PFSK-1 (cell line): Measurements from ENCODE around the gene VASH2.

ENCODE experiments used
- FOXP2 ChIP-seq: optimal IDR thresholded peaks from 2 replicates; pipeline ENCODE3; 2011; ENCODE audit warnings: borderline replicate concordance, control low read depth, inconsistent platforms; ENCODE audit not compliant: insufficient read depth; ENCODE audit errors: extremely low read length, extremely low read depth
- POLR2AphosphoS5 ChIP-seq: IDR thresholded peaks from 2 replicates; pipeline ENCODE4 v1.6.1; 2012; ENCODE audit warnings: low read depth, mild to moderate bottlenecking, control low read depth, low read length, moderate library complexity
- REST ChIP-seq, 2 experiments: IDR thresholded peaks; 2 replicates each; pipeline versions ENCODE4 v1.6.1 to v1.8.0; 2011 to 2012; ENCODE audit warnings: low read depth in 2 of 2, low read length in 2 of 2, control low read depth in 1 of 2, inconsistent platforms in 1 of 2, mild to moderate bottlenecking in 1 of 2, moderate library complexity in 1 of 2; ENCODE audit not compliant: insufficient read depth in 1 of 2
- SIN3A ChIP-seq: IDR thresholded peaks from 2 replicates; pipeline ENCODE4 v1.6.1; 2012; ENCODE audit warnings: mild to moderate bottlenecking, low read length, moderate library complexity, borderline replicate concordance; ENCODE audit not compliant: insufficient read depth
- TAF1 ChIP-seq: IDR thresholded peaks from 2 replicates; pipeline ENCODE4 v1.6.1; 2012; ENCODE audit warnings: low read length, control low read depth, borderline replicate concordance; ENCODE audit not compliant: insufficient read depth

VASH2 gene

GRCh38 chr1:212945463-212946160 is 4.7 kb upstream of the VASH2 start:
- no peak for TF ChIP-seq POLR2AphosphoS5
- TF ChIP-seq TAF1 = no peak
- no peak for TF ChIP-seq SIN3A
- TF ChIP-seq REST (IDR thresholded peaks at IDR 0.05; ENCODE audit: insufficient read depth in 1 of 2, low read depth in 2 of 2, low read length in 2 of 2) = no peak
- TF ChIP-seq FOXP2 = no peak

- TF ChIP-seq SIN3A = no peak
- TF ChIP-seq POLR2AphosphoS5 = no peak
- no peak for TF ChIP-seq TAF1
- TF ChIP-seq FOXP2 = no peak
- no peak for TF ChIP-seq REST (IDR thresholded peaks at IDR 0.05; ENCODE audit: insufficient read depth in 1 of 2, low read depth in 2 of 2, low read length in 2 of 2)
Measured at GRCh38 chr1:212946872-212947271, 3.5 kb upstream of the VASH2 start.

GRCh38 chr1:212949771-212950170 is 570 bp upstream of the VASH2 start:
- TF ChIP-seq SIN3A (no peak), POLR2AphosphoS5 (no peak), TAF1 (no peak), FOXP2 (no peak), REST (IDR thresholded peaks at IDR 0.05; ENCODE audit: insufficient read depth in 1 of 2, low read depth in 2 of 2, low read length in 2 of 2) (no peak)

- TF ChIP-seq FOXP2 (no peak), REST (IDR thresholded peaks at IDR 0.05; ENCODE audit: insufficient read depth in 1 of 2, low read depth in 2 of 2, low read length in 2 of 2) (no peak), POLR2AphosphoS5 (no peak), TAF1 (no peak), SIN3A (no peak)
Measured at GRCh38 chr1:212951126-212951946, 995 bp downstream of the VASH2 start.
